Fibroblast of skin of left biceps (primary cell): ENCODE data around the gene ATPAF2.

Experiments
- DNase-seq, 2 experiments: peaks; one replicate each; pipeline ENCODE4 v3.0.0-alpha.2; 2013; ENCODE audit warnings: low read depth in 2 of 2

Gene ATPAF2

DNA sequence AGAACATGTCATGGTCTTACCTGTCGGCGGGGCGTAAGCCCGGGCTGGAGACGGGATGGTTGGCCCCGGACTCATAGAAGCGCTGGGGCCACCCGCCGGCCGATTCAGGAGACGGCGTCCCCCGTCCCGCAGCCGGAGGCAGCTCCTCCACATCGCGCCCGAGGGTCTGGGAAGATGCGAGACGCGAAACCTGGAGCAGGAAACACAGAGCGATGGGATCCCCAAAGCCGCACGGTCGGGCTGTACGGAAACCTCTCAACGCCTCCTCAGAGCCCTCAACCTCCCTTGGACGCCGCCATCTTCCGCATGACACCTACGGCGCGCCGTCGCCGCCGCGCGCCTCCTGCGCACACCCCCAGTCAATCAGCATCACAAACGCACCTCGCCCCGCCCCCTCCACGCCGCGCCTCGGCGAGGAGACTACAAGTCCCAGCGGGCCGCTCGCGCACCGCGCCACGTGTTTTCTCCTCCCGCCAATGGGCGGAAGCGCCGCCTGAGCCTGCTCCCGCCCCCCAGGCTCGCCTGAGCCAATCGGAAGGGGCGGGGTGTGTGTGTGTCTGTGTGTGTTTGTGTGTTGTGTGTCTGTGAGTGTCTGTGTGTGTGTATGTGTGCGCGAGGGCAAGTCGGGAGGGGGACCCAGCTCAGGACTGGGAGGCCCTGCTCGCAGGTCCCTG lies at the start of gene ATPAF2, which contains the start of gene GID4:
ATPAF2 (minus strand) TSS at position 308 of the 674 bp plus-strand sequence; CDS start at position 153, 155 bp downstream.
GID4 (plus strand) TSS at position 548 of the 674 bp plus-strand sequence; CDS start at position 605, 57 bp downstream.
- peak; percentile 96 to 98 for DNase-seq

DNA sequence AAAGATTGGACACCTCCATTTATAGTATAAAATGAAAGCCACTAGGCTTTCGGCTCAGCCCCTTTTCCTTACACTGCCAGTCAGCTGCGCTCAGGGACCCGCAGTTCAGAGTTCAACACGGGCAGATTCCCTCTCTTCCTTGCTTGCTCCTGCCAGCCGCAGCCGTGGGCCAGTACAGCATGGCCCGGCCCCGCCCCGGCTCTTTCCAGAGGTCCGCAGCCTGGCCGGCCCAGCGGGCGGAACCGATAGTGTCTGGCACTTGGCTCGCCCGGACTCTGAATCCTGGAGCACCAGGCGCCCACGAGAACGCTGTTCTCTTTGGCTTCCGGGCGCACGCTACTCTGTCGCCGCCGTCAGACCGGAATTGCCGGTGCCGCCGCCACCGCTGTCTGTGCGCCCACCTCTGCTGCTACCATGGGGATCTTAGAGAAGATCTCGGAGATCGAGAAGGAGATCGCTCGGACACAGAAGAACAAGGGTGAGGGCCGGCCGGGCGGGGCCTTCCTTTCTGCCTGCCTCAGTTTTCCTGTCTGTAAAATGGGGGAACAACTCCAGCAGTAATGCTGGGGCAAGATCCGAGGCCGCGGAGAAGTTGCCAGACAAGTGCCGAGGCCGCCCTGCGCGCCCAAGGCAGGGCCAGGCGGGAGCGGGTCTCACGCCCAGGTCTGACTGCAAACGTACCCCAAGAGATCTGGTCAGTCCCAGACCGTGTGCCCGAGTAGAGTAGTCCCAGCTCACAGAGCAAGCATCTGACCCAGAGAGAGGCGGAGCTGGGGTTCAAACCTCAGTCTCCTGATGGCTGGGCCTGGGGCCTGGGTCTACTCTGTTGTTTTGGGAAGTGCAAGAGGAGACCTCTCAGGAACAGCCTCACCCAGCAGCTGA lies 48.9 kb upstream of the ATPAF2 start, which contains the start of gene DRG2:
DRG2 (plus strand) TSS at position 339 of the 882 bp plus-strand sequence; CDS start at position 415, 76 bp downstream.
- peak; percentile 76 for DNase-seq

DNA sequence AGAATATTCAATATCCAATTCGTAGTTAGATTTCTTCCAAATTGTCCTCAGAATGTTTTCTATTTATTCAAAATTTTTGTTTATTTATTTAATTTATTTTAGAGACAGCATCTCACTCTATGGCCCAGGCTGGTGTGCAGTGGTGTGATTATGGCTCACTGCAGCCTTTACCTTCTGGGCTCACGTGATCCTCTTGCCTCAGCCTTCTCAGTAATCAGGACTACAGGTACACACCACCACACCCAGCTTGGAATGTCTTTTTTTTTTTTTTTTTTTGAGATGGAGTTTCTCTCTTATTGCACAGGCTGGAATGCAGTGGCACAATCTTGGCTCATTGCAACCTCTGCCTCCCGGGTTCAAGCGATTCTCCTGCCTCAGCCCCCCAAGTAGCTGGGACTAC lies 45.3 kb upstream of the ATPAF2 start:
- DNase-seq: no peak

DNA sequence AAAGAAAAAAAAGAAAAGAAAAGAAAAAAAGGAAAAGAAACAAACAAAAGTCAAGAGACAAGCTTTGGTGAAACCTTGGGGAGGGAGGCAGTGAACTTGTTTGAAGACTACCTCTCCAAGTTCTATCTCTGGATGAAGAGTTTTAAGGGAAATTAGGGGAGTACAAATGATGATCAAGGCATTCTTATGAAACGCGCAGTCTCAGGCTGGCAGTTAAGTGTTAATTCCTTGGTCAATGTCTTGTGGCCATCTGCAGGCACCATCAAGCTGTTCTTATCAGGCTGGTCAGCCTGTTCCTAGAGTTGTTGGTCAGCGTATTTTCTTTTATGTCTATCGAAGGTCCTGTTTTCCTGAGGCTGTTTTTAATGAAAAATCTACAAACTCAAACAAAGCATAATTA lies 40.6 kb upstream of the ATPAF2 start:
- DNase-seq: no peak

DNA sequence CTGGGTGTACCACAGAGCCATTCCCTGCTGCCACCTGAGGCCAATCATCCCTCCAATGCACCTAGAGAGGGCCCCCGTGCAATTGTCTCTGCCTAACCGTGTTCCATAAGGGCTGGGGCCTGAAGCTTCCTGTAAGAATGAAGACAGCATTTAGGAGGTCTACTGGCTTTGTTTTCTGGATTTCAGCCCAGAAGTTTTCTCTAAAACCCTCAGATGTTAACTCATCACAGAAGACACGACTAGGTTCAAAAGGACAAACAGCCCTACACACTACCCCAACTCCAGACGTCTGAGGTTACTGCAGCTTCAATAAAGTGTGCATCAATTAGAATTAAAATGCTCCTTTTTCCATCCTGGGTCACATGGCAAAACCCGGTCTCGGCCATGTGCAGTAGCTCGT lies 38.0 kb upstream of the ATPAF2 start:
- DNase-seq: no peak

DNA sequence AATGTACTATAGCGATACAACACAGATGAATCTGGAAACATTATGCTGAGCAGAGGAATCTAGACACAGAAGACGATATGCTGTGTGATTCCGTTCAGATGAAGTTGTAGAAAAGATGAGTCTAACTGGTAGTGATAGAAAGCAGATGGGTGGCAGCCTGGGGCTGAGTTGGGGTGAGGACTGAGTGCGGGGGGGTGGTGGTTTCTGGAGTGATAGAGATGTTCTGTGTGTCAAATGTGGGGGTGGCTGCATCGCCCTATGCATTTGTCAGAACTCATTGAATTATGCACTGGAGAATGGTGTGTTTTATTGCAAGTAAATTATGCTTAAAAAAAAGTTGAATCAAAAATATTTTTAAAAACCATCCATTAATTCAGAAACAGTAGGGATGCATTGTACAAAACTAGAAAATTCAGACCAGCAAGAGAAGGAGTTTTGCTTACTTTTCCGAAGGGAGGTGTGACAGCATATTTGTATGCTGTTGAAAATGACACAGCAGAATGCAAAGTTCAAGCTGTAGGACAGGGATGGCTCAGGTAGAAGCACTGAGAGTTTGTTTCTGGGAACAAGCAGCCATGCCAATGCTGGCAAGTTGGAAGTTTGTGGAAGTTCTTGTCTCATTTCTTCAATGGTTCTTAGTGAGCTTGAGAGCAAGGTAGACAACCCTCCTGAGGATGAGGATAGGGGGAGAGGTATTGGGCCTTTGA lies 35.8 kb upstream of the ATPAF2 start:
- no peak for DNase-seq

DNA sequence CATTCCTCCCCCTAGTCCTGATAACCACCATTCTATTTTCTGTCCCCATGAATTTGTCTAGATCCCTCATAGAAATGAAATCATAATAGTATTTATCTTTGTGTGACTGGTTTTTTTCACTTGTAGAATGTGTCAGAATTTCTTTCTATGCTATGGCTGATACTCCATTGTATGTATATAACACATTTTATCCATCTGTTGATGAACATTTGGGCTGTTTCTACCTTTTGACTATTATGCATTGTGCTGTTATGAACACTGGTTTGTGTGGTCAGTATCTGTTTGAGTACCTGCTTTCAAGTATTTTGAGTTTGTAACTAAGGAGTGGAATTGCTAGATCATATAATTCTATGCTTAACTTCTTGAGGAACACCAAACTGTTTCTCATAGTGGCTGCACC lies 32.8 kb upstream of the ATPAF2 start:
- DNase-seq: no peak

DNA sequence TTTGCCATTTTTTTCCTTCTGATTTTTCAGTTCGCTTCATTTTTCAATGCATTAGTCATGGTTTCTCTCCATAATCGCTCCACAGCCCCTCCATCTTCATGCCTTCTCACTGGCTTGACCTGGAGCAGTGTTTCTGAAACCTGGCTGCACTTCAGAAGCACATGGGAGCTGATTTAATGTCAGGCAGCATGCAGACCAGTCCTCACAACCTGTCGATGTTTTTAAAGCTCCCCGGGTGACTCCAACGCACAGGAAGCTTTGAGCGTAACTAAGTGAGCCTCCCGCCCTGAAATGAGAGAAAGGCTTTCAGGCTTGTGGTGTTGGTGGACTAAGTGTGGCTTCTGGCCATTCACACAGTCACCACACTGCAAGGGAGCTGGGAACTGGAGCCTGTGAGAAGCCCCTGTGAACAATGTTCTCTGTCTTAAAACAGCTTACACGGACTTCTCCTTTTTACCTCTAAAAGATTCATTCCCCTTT lies 31.9 kb upstream of the ATPAF2 start:
- no peak for DNase-seq

DNA sequence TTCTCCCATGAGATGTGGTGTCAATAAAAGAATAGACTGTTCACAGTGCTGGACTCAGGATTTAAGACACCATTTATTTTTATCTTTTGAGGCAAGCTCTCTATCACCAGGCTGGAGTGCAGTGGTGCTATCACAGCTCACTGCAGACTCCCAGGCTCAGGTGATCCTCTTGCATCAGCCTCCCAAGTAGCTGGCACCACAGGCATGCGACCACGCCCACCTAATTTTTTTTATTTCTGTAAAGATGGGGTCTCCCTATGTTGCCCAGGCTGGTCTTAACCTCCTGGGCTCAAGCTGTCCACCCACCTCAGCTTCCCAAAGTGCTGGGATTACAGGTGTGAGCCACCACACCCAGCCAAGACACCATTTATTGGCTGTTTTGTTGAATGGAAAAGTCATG lies 30.1 kb upstream of the ATPAF2 start:
- no peak for DNase-seq

DNA sequence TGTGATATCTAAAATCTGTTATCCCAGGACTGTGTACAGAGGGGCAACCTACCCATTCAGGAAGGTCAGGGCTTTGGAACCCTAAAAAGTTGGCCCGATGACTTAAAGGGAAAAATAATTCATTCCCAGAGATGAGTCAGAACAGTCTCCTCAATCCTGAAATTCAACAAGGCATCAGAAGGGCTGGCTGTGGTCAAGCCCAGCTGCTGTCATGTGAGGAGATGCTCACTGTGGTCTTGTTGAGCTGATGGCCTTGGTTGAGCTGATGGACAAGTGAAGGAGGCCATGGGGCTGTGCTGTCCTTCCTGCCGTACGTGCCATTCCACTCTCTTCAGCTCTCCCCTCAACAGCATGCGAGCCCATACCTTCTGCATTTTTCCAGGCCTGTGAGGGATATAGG lies 27.9 kb upstream of the ATPAF2 start:
- no peak for DNase-seq

DNA sequence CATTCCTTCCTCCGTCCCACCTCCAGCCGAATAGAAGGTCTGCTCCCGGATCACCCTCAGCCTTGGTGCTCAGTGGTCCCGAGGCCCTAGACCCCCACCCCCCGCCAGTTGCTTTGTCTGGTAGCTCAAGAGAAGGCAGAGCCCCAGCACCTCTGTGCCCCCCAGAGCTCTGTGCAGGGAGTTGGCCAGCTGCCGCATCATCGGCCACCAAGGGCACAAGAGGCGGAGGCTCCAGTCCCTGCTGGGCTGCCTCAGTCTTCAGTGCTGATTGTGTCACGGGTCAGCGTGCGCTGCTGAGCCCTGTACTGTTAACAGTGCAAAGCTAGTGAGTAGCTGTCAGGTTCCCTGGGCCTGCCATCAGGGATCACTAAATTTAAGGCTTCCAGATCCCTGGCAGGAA lies 26.6 kb upstream of the ATPAF2 start:
- no peak for DNase-seq

DNA sequence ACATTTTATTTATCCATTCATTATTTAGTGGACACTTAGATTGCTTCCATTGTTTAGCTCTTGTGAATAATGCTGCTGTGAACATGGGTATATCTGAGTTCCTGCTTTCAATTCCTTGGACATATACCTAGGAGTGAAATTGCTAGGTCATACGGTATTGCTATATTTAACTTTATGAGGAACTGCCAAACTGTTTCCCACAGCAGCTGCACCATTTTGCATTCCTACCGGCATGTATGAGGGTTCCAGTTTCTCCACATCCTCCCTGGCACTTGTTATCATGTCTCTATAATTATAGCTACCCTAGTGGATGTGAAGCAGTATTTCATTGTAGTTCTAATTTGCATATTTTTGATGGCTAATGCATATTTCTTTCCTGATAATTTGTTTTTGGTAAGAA lies 25.1 kb upstream of the ATPAF2 start:
- DNase-seq: no peak

DNA sequence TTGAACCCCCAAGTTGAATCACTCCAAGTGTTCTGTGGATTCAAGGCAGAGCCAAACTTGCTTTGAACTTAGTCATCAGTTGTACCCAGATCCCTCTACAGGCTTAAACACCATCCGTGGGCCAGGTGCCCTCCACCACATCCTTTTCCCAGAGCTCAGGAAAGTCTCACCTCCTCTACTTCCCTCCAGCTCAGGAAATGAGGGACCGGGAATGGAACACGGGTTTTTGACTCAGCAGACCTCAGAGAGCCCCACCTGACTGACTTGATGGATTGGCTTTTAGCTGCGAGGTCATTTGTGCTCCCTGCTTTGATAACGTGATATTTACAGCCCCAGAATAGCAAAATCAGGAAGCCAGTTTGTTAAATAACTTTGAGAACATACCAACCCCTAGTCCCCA lies 20.3 kb upstream of the ATPAF2 start:
- DNase-seq: no peak

DNA sequence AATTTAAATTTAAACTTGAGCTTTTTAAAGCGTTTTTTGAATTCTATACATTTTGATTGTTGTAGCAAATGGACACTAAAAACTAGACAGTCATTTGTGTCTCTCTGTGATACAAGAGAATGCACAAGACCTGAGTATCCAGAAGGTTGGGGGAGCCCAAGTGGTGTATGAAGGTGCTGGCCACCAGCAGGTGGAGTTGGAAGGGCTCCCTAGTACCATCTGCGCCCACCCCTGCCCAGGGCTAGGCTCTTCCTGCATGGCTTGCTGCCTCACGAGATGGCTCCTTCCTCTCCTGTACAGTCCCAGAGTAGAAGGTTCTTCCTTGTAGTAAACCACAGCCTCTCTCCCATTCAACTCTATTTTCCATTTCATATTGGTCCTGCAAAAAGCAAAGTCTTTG lies 17.2 kb upstream of the ATPAF2 start:
- no peak for DNase-seq

DNA sequence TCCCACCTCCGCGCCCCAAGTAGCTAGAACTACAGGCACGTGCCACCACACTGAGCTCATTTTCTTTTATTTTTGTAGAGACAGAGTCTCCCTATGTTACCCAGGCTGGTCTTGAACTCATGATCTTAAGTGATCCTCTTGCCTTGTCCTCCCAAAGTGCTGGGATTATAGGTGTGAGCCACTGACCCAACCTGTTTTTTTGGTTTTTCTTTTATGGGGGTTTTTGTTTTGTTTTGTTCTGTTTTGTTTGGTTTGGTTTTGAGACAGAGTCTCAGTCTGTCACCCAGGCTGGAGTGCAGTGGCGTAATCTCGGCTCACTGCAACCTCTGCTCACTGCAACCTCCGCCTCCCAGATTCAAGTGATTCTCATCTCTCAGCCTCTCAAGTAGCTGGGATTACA lies 16.6 kb upstream of the ATPAF2 start:
- no peak for DNase-seq

DNA sequence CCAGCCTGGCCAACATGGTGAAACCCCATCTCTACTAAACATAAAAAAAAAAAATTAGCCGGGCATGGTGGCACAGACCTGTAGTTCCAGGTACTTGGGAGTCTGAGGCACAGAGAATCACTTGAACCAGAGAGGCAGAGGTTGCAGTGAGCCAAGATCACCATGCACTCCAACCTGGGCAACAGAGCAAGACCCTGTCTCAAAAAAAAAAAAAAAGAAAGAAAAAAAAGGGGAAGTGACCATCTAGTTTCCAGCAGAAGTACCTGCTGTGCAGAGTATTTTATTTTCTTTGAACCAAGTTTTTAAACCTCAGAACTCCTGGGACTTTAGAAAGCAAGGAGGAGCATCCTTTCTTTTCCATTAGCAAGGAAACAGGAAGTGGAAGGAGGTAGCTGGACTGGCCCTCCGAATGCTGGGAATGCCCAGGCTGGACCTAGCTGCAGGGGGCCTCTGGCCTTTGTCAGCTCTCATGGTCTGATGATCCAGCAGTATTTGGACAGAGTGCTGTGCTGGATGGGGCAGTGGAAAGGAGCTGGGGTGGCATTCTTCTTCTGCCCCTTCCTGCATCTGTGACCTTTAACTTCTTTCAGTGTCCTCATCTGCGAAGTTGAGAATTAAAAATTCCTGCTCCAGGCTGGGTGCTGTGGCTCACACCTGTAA lies 6.9 kb upstream of the ATPAF2 start:
- DNase-seq: no peak

DNA sequence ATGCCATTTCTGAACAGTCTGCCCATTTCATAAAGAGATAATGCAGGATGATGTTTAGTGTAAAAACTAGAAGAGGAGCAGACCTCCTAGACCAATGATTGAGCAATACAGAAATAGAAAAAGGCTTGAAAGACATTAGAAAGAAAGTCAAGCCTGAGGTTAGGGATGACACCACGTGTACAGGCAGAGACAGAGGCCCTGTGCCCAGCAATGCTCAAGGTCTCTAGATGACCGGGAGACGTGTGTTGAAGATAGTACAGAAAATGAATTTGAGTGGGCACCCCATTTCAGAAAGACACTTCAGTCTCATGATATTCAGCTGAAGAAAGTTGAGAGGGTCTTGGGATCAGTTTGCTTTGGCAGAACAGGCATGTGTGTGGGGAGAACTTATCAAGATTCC lies 5.6 kb upstream of the ATPAF2 start:
- no peak for DNase-seq

DNA sequence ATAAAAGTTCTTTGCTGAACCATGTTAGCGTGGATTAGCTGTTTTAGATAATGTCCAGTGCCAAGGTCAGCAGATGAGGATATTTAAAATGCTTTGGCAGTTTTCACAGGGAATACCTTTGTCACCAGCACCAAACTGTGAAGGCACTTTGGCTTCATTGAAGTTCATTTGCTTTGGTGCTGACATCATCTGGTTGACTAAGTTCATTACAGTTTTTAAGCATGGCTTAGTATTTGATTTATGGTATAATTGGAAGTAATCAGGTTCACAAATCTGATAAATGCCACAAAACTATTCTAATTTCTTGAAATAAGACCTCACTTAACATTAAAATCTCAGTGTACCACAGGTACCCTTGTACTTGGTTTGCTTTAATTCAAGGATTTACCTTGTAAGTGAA lies 4.5 kb upstream of the ATPAF2 start:
- DNase-seq: no peak

DNA sequence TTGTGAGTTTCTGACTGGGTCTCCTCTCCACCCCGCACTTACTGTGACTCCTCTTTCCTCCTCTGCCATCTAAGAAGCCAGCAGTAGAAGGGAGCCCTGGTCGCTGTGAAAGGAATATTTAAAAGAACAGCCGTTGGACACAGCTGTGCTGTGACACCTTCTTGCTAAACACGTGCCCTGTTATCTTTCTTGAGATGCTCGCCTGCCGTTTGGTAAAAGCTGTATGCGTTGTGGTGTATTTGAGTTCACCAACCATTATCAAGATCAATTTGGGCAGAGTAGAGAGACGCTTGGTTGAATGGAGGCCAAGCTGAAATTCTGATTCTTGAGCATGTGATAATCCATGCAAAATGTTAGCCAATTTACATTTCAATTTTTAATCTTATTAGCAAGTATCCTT lies 4.0 kb upstream of the ATPAF2 start:
- DNase-seq: no peak

DNA sequence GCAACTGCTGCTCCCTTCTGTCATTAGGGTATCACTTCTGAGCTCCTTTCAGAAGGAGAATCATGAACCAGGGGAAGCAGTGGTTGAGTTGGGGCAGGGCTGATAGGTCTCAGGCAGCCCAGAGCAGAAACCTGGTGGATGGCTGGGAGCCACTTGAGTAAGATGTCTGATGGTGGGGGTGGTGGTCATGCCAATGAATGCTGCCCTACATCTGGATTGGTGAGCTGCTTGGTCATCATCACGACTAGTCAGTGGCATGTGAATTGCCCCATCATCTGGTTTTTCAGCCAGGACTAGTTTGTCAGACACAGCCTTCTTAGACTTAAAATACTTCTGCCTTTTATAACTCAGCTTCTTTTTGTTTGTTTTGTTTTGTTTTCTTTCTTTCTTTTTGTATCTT lies 2.8 kb upstream of the ATPAF2 start:
- DNase-seq: no peak

DNA sequence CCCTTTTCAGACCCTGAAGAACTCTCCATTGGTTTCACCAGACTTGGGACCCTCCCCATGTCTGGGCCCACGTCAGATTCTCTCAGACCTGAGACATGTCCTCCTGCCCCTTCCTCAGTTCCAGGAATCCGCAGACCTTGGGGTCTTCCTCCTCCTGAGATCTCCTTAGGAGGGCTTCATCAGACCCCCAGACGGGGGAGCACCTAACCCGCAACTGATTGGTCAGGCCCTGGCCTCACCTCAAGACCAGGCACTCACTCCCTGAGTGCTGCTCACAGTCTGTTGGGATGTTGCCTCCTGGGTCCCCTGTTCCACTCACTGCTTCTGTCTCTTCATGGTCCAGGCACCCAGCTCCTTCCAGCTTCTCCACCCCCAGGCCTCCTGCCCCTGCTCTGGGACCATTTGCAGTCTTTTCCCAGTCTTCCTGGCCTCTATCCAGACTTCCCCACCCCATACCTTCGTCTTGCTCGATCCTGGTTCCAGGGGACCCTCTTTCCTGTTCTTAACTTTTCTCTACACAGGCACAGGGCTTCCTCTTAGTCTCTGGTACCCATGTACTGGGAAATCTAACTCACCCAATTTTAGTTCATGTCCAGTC lies 1.4 kb upstream of the ATPAF2 start:
- no peak for DNase-seq
